Rectal smooth muscle tissue (tissue), 1 donor: ENCODE measurements around the gene AUP1.

Experiments
- H3K27ac ChIP-seq: one replicate; pipeline ENCODE4 v1.7.0; 2013; ENCODE audit warnings: low read depth, low read length, inconsistent platforms
- H3K27me3 ChIP-seq: one replicate; pipeline ENCODE4 v1.7.0; 2013; ENCODE audit warnings: low read length; ENCODE audit not compliant: control insufficient read depth, insufficient read depth
- H3K36me3 ChIP-seq: one replicate; pipeline ENCODE4 v1.7.0; 2013; ENCODE audit warnings: low read length; ENCODE audit not compliant: control insufficient read depth, insufficient read depth
- H3K4me1 ChIP-seq: one replicate; pipeline ENCODE4 v1.7.0; 2013; ENCODE audit warnings: low read length; ENCODE audit not compliant: control insufficient read depth, insufficient read depth
- H3K4me3 ChIP-seq: one replicate; pipeline ENCODE4 v1.7.0; 2013; ENCODE audit warnings: low read length
- H3K9ac ChIP-seq: one replicate; pipeline ENCODE4 v1.7.0; 2013; ENCODE audit warnings: low read length

Gene AUP1

DNA sequence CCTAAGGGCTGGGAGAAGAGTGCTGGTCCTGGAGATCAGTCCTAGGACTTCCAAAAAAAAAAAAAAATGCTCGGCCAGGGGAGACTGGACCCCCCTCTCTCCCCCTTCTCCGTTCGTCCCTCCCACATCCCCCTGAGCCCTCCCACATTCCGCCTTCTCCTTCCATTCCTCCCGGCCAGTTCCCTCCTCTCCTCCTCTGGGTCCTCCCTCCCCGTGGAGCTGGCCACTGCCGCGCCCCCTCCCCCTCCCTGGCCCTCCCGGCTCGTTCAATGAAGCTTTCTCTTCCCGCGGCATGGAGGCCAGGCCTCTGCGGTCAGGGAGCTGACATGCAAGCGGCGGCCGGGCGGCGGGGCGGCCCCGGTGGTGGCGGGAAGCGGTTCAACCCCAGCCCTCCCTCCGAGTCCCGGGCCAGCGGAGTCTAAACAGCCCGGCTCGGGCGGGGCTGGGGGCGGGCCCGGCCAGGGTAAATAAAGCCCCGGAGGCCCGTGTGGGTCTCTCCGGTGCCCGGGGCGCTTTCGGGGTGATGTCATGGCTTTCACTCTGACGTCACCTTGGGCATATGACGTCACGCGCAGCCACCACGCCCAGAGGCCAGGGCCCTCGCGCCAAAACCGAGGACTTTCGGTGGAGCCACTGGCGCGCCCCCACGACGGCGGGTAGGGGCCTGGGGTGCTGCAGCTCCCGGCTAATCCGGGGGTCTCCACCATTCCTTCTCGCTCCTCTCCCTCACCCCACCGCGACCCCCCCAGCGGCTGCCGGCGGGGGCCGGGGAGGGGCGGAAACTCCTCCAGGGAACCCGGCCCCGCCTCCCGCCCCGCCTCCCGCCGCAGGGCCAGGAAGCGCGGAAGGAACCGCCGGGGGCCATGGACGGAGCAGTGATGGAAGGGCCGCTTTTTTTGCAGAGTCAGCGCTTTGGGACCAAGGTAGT lies 24.6 kb upstream of the AUP1 start, which contains the start of the genes DOK1 and LOXL3:
TSS of gene DOK1 (plus strand) at position 829 of the 928 bp plus-strand sequence. CDS start at position 864, 35 bp downstream.
TSS of gene LOXL3 (minus strand) at position 51 of the 928 bp plus-strand sequence. CDS start 1,308 bp downstream, outside the sequence.
- Histone ChIP-seq H3K27me3 (no peaks in the 10 kb centered on the region), H3K9ac (peak within 1 kb of the TSS; percentile 80), H3K36me3 (no peaks in the 10 kb centered on the region), H3K4me1 (no peaks in the 10 kb centered on the region), H3K4me3 (peak within 1 kb of the TSS; percentile 97), H3K27ac (peak within 1 kb of the TSS; percentile 84)

DNA sequence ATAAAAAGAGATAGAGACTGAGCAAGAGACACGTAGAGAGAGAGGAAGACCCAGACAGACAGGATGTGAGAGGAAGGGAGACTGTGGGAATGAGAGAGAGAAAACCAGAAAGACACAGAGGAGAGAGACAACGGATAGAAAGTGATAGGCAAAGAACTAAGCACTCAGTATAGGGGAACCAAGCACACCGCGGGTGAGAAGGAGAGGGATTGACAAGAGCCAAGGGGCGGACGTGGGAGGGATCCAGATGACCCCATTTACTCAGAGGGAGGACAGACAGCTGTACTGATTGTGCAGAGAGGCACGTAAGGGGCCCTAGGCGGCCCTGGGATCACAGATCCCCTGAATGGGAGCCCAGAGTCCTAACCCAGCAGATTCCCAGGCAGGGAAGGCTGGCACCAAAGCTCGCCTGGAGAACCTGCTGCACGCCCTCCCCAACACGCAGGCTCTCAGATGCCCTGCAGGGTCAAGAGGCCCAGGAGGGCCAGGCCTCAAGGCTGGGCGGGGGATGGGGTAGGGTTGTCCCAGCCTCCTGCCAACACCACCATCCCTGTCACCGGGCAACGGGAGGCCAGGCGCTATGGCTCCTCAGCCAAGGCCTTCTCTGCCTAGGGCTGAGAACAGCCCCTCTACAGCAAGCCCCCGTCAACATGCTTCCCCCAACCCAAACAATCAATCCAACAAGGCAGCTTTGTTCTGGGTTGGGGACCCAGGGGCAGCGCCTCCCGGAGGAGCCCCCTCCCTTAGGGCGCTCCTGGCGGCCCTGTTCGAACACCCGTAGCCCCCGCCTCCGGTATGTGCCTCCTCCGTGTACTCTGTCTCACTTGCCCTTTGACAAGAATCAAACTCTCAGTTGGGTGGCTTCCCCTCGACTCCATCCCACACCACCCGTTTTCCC lies 23.7 kb upstream of the AUP1 start:
- no peak overlapping the region for H3K9ac ChIP-seq
- peak overlapping the region; percentile 72 for H3K27ac ChIP-seq
- H3K27me3 ChIP-seq = no peaks in the 10 kb centered on the region
- peak overlapping the region; percentile 97 for H3K4me3 ChIP-seq
- H3K4me1 ChIP-seq = peaks cover 2% of the 10 kb centered on the region
- no peaks in the 10 kb centered on the region for H3K36me3 ChIP-seq

DNA sequence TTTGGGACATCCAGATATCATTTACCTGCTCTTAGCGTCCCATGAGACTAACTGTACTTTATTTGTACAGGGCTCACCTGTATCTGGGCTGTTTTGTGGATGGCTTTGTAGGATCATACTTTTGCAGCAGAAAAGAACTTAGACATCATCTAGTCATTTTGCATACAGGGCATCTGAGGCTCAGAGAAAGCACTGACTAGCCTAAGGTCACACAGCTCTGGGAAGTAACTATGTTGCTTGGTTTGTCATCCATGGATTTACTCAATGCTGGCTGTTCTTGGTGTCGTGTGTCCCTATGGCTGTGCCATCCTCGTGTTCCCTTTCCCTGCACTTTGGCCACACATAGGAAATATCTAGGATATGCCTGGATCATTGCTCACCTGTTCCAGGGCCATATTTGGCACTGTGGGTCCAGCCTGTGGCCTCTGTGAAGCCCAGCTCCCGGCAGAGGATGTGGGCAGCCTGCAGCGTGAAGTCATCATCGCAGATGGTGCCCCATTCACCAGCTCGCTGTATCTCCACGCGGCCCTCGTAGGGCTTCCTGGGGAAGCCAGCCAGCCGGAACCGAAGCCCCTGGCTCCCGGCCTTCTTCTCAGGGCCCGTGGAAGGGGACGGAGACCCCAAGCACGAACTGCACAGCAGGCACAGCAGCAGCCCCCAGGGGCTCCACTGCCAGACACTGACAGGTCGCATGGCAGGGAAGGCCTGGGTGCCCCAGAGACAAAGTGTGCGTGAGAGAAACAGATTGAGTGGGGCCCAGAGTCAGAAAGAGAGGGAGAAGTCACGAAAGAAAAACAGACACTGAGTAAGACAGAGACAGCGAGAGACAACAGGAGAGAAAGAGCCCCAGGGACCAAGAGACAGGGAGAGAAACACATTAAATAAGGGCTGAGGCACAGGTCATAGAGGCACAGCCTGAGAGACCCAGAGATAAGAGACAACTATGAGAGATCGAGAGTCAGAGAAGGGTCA lies 22.7 kb upstream of the AUP1 start:
- H3K36me3 ChIP-seq = no peaks in the 10 kb centered on the region
- H3K9ac ChIP-seq = no peak overlapping the region
- H3K4me3 ChIP-seq = no peak overlapping the region
- no peaks in the 10 kb centered on the region for H3K27me3 ChIP-seq
- H3K27ac ChIP-seq = no peak overlapping the region
- peaks cover 2% of the 10 kb centered on the region for H3K4me1 ChIP-seq

DNA sequence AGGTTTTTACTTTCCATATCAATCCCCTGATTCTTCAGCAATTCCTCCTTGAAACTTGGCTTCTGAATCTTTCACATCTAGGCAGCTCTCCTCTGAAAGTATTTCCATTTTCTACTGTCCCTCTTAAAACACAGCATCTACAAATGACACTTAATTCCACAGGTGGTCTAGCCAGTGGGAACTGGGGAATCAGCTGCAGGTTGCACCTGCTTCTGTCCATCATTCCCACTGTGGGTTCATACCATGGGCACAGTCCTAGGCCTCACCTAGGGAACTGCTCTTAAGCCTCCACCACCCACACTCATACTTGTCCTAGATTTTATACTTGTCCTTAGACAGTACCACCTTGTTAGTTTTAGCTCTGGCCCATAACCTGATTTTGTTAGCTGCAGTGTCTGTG lies 22.0 kb upstream of the AUP1 start:
- Histone ChIP-seq H3K27me3 (no peaks in the 10 kb centered on the region), H3K4me1 (peaks cover 2% of the 10 kb centered on the region), H3K4me3 (no peak overlapping the region), H3K27ac (no peak overlapping the region), H3K36me3 (no peaks in the 10 kb centered on the region), H3K9ac (no peak overlapping the region)

DNA sequence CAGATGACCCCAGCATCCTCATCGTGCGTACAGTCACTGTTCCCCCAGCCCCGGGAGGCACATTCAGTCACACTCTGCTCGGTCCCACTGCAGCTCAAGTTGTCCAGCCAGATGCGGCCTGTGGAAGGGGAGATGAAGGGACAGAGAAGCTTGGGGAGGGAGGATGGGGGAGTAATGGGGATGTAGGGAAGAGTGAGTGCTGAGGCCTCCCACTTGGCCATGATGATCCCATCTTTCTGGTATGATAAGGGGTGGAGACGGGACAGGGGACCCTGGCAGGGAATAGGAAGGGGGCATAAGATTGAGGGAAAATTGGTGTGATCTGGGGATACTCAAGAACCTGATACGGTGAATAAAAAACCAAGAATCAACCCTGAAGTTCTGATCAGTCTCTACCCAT lies 20.7 kb upstream of the AUP1 start:
- H3K4me3 ChIP-seq = no peak overlapping the region
- peaks cover 2% of the 10 kb centered on the region for H3K4me1 ChIP-seq
- H3K36me3 ChIP-seq = no peaks in the 10 kb centered on the region
- no peak overlapping the region for H3K27ac ChIP-seq
- H3K27me3 ChIP-seq = no peaks in the 10 kb centered on the region
- H3K9ac ChIP-seq = no peak overlapping the region

DNA sequence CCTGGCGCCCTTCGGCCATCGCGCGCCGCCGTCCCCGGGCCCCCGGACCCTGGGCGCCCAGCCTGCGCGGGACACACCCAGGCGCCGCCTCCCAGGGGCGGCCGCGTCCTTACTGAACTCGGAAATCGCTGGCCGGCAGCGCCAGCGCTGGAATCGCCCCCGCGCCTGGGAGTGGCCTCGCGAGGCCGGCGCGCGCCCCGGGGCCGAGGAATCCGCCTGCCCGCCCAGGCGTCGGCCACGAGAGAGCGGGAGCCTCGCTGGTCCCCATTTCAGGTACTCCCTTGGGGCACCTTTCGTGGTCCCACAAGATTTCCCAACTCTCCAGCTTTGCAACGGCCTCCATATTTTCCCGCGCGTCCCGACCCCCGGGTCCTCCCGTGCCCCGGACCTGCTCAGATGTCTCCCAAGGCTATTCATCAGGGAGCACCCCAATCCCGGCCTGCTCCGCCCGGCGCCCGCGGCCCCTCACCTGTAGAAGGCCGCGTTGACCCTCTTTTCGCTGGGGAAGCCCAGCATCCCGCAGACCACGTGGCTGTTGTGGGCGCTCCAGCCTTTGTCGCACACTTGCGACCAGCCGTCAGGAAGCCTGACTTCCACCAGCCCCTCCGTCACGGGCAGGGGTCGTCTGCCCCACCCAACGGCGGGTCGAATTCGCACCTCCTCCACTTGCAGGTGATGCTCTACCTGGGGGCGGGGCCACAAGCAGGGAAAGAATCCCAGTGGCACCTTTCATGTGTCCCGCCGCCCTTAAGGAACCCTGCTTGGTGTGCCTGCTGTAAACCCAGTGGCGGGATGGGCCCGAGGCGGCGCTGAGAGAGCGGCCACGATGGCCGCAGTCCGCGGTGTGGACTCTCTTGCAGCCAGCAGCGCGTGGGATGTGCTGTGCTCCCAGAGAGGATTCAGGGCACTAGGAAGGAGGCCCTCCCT lies 19.7 kb upstream of the AUP1 start:
- Histone ChIP-seq H3K4me3 (peak overlapping the region; percentile 75), H3K27me3 (no peaks in the 10 kb centered on the region), H3K4me1 (peaks cover 2% of the 10 kb centered on the region), H3K27ac (peak overlapping the region; percentile 52), H3K36me3 (no peaks in the 10 kb centered on the region), H3K9ac (no peak overlapping the region)

DNA sequence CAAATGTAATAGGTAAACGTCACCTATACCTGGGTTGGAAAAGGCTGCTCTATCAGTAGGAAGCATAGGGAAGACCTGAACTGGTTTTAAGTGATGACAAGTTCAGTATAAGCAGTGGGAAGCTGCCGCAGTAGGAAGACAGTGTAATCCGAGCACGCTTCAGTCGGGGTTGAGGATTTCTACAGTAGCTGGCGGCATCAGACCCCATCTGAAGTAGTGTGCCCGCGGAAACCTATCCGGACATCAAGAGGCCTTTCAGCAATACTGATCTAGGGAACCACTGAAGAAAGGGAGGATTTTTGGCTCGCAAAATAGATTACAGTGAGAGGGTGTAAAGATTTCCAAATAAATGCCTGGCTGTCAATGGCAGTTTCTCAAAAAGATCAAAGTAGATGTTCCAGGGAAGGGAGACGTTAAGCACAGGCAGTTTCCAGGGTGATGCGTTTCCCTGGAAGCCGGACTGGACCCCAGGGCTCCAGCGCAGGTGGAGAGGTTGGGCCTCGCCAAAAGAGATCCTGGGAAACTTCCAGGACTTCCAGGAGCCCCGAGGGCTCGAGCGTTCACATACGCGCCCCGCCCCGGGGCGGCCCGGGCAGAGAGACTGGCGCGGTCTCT lies 18.9 kb upstream of the AUP1 start:
- peak overlapping the region; percentile 32 for H3K9ac ChIP-seq
- no peaks in the 10 kb centered on the region for H3K36me3 ChIP-seq
- H3K27me3 ChIP-seq = no peaks in the 10 kb centered on the region
- H3K4me3 ChIP-seq = peak overlapping the region; percentile 75
- H3K27ac ChIP-seq = peak overlapping the region; percentile 52
- peaks cover 2% of the 10 kb centered on the region for H3K4me1 ChIP-seq

DNA sequence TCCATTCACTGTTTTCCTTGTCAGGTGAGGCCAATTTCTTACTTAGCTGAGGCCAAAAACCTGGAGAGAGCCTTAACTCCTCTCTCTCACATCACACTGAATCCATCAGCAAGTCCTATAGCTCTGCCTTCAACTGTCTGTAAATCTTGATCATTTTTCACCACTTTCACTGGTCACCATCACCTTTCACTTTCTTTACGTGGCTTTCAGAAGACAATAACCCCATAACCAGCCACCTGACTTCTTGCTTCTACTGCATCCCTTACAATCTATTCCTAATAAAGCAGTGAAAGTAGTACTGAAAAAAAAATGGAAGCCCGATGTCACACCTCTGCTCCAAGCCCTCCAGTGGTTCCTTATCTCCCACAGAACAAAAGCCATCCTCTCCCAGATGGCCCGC lies 16.5 kb upstream of the AUP1 start:
- no peak overlapping the region for H3K27ac ChIP-seq
- no peak overlapping the region for H3K9ac ChIP-seq
- no peak overlapping the region for H3K4me3 ChIP-seq
- H3K27me3 ChIP-seq = no peaks in the 10 kb centered on the region
- H3K4me1 ChIP-seq = peaks cover 2% of the 10 kb centered on the region
- no peaks in the 10 kb centered on the region for H3K36me3 ChIP-seq

DNA sequence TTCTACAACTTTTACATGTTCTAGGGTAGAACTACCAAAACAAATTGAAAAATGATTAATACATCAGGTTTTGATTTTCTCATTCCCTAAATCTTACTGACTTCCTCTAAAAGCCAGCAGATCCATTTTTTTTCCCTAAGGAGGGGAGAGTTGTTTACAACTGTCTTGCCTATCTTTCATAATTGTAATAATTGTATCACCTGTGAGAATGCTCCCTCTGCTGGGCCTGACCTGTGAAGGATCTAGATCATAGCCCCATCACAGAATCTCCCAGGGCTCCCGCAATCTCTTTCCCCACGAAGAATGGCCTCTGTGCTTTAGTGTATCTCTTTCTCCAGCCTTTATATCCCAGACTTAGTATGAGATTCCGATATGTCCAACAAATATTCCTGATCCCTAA lies 15.1 kb upstream of the AUP1 start:
- Histone ChIP-seq H3K4me3 (no peak overlapping the region), H3K27ac (no peak overlapping the region), H3K9ac (no peak overlapping the region), H3K27me3 (no peaks in the 10 kb centered on the region), H3K36me3 (no peaks in the 10 kb centered on the region), H3K4me1 (peaks cover 2% of the 10 kb centered on the region)

DNA sequence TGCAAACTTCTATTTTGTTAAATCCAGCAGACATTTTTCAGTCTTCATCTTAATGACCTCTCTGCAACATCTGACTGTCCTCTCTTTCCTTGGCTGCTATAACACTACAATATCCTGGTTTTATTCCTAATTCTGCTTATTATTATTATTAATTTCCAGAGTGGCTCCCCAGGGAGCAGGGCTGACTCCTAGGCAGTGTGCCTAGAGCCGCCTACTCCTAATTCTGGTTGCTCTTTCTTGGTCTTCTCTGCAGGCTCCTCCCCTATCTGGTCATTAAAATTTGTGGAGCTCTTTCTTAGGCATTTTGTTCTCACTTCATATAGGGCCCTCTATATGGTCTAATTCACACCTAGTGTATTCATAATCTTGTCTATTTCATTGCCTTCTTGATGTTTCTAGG lies 13.5 kb upstream of the AUP1 start:
- no peaks in the 10 kb centered on the region for H3K36me3 ChIP-seq
- H3K9ac ChIP-seq = no peak overlapping the region
- no peak overlapping the region for H3K27ac ChIP-seq
- H3K27me3 ChIP-seq = no peaks in the 10 kb centered on the region
- H3K4me1 ChIP-seq = no peaks in the 10 kb centered on the region
- no peak overlapping the region for H3K4me3 ChIP-seq
